T-helper 22 cell (primary cell): Measurements from ENCODE around the gene SAG.

Experiments
- DNase-seq: peaks from one replicate; pipeline ENCODE4 v3.0.0-alpha.2; 2020; ENCODE audit warnings: low read depth

SAG gene

DNA sequence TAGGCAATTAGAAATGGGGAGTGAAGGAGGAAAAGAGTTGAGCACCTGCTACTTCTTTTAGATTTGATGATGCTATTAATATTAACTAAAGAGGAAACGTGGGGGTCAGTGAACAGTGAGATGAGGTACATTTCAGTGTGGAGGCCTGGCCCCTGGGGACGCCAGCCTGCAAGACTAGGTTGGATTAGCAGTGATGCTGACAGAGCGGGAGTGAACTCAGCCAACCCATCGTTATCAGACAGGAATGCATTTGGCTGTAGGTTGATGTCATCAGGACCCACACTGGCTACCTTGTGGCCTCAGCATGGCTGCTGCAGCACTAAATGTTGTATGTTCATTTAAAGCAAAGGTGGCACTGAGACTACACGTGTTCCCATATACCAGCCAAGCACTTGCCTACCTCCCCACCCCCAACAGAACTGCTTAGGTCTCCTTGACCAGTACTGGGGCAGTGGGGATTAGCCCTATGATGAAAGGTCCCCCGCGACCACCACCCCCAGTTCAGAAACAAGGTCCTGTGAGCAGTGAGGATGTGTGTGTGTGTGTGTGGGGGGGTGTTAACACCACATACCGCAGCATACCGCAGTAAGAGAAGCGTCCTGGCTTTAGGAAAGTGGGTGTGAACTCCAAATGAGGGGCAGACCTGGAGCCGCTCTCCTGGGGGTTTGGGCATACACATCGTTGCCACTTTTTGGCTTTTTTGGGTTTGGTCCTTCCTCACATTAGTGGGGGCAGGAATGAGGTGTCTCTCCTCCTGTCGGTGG, 72.7 kb downstream of the SAG start:
- no peak for DNase-seq

DNA sequence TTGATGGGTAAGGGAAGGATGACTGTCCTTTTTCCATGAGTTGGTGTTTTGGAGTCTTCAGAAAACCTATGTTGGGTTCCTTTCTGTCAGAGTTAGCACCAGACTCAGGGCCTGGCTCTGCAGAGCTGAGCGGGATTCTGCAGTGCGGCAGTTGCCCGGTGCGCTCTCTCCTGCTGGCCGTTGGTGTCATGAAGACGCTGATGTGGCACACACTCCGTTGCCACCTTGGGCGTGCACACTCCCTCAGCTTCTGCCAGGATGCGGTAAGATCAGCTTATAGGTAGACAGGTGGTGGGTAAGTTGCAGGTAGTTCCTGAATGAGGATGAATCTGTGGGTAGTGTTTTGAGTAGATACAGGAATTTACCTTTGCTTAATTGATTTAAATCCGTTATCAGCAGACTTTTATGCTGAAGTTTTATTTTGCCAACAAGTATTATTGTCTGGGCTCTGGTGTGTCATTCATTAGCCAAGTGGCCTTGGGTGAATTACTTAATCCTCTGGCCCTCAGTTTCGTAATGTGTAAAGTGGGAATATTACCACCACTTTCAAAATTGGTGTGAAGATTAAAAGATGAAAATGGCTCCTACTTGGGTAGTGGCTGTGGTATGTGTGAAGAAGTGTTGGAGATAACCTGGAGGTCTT, 73.5 kb downstream of the SAG start:
- no peak for DNase-seq

DNA sequence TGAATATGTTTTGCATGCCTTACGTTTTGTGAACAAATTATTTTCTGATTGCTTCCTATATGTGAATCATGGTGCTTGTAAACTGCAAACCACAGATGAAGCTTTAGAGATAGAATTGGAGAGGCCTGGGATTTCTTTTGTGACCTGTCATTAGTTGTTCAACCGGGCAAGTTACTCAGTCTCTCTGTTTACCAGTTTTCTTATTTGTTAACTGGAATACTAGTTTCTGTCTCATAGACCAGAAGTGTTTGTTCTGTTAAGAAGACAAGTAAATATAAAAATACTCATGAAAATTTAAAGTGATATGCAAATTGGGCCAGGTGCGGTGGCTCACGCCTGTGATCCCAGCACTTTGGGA, 74.0 kb downstream of the SAG start:
- no peak for DNase-seq

DNA sequence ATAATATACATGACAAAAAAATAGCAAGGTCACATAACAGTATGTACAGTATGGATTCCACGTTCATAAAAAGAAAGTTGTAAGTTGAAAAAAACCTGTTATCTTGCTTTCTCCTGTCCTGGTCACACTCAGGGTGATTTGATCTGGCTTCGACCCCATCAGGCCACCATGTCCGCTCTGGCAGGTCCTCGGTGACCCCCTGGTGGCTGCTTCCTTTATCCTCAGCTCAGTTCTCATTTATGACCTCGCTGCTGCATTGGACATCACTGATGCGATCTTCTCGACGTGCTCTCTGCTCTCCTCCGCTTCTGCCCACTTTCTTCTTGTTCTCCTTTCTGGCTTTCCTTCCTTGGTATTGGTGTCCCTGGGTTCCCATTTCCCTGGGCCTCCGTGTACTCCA, 76.4 kb downstream of the SAG start:
- no peak for DNase-seq

DNA sequence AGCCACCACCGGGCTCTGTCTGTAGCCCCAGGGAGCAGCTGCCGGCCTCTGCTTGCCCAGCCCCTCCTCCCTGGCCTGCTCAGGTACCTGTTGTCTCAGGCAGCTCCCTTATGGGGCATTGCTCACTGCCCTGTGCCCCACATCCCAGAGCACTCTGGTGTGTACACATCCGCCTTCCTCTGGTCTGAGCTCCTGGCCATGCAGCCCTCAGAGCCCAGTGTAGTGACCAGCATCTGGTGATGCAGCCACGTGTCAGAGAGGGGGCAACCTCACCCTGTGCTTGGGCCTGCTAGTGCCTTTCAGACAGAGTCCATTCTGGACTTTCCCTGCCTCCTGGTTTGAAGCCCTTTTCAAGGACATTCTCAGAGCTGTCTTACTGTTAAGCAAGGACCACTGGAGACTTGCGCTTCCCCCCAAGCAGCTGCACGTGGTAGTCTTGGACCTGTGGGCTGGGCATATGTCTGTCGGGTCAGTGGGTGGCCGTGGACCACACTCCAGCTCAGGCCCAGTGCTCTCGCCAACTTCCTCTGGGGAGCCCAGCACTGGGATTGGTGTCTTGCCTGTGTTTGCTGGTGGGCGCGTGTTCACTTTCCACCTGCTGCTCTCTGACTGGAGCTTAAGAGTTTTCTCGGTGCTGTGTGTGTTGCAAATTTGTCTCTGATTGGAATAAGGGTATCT, 77.3 kb downstream of the SAG start:
- DNase-seq: no peak

DNA sequence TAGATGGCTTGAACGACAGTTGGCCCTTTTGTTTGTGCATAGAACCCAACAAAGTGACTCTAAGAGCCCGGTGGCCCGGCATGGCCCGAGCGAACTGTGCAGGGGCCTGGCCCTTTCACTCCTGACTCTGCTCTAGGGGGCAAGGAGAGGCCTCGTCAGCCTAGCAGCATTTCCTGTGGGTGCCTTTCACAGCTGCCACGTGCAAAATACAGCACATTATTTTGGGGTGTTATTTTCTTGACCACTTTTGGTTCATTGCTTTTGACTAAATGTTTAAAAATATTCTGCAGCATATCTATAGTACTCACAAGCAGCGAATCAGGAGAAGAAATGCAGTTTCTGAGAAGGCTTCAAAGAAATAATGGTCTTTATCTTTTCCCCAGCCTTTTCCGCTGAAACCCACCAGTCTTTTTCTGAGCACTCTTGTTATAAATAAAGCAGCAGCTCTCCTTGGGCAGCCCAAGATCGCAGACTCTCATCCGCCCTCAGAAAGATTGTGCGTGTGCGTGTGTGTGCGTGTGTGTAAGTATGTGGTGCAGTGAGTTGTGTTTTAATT, 78.0 kb downstream of the SAG start:
- DNase-seq: no peak

DNA sequence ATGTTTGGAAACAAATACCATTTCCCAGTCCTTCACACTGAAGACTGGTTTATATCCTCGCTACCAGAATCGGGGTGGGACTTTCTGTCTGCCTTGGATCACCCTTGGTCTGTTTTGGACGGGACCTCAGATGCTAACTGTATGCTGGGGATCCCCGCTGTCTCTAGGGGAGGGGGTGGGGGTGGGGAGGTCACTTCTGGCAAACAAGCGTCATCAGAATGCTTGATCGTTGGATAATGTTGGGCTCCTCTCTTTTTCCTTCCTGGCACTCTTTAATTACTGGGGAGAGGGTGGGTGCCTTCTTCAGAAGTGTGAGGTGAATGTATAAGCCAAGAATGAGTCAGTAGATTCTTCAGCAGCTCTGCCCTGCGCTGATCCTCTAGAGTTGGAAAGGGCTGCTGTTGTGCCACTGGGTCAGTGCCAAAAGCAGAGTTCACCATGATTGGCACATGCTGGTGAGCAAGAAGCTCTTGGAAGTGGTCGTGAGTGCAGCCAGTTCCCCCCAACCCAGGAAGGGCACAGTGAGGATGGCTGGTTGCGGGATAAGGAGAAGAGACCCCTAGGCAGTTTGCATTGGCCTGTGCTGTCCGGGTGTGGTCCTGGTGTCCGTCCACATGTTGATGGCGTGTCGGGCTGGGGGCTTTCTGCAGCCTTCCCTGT, 78.9 kb downstream of the SAG start:
- DNase-seq: no peak

DNA sequence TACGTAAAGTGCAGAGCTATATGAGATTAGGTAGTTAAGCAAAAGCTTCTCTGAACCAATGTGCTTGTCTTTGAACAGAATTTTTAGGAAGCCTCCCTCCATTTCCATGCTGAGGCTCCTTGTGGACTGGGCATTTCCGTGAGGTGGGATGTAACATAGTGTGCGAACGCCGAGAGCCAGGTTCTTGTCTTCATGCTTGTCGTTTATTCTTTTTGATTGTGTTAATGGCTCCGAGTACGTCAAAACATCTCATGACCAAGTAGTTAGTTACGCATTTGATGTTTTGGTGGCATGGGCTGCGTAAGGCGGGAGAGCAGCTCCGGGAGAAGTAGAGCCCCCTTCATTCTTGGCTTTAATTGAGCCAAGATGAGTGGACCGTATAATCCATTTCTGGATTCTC, 79.6 kb downstream of the SAG start:
- DNase-seq: no peak

DNA sequence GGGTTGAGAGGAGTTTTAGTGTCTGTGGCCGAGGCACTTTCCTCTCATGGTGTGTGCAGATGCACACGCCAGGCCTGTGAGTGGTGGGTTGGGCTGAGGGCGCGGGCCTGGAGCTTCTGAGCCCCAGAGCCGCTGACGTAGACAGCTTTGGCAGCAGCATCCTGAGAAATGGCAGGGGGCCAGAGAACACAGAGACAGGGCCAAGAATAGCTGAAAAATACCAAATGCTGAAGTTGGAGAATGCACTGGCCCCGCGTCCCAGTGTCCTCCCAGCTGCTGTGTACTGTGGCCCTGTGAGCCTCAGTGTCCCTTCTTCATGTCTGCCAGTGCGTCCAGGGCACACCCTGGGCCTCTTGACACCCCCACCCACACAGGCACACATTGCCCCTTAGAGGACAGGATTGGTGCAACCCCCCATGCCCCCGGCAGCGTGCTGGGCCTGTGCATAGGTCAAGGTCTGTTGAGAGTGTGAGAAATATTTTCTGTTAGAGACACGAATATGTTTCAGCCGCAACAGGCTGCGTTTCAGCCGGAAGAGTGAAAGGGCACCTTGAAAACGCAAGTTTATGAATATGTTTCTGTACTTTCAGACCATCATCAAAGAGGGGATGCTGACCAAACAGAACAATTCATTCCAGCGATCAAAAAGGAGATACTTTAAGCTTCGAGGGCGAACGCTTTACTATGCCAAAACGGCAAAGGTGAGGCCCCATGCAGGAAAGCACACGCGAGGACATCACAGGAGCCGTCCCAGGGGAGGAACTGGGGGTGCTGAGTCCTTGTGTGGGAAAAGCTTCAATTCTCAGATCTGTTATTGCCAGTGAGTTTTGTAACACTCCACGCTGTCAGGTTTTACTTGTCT, 80.3 kb downstream of the SAG start:
- DNase-seq: no peak

DNA sequence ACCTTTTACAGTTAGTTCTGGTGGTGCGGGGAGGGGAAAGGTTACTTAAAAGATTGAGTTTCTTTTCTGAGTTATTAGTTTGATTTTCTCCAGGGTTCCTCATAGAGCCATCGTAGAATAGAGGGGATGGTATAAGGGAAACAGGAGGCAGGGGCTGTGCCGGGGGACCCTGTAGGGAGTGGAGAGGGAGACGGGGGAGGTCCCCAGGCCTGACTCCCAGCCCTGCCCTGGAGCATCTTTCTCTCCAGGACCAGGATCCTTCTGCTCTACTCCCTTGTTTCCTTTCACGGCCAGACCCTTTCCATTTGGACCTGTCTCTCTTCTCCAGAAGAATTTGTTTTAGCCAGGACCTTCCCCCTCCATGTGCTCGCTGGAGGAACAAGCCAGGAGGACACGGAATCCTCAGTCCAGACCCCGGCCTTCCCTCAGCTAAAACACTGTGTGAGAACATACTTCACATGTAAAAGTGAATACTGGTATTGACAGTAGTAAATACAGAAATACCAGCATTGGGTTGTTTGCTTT, 82.0 kb downstream of the SAG start:
- no peak for DNase-seq

DNA sequence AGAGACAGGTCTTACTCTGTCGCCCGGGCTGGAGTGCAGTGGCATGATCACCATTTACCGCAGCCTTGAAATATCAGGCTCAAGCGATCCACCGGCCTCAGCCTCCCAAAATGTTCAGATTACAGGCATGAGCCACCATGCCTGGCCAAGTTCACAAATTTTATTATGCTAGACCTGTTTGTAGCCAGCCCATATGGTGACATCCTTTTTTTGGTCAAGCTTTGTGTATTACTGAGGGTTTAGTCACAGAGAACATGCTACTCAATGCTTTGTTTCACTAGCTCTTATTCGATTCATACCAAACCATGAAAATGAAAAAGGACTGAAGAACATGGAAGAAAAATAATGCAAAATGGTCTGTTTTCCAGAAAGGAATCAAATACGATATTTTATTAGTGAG, 88.1 kb downstream of the SAG start:
- no peak for DNase-seq
